ENCODE measurements around the gene C3orf70.

DNA sequence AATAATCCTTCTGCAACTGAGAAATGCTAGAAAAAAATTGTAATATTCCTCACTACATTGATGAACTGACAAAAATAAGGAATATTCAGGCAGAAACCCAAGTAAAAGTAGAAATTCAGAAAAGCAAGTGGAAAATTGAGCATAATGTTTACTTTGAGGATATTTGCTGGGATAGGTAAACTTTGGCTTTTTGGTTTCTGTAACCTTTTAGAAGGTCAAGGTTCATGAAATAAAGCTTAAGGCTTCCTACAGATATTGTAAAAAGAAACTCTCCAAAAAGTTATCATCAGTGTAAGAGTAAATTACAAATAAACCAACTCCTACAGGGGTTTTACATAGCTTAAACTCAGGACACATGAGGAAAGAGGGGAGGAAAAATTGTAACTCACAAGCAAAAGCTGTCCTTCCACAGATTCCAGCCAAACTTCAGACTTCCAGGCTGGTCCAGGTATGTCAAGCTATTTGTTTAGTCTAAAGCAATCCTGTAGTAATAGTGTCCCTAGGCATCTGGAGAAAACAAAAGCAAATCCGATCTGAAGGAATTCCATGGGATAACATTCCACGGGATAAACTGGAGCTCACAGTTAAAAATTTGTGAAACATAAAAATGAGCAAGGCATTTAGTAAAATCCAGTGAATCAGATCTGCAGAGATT lies 21.1 kb downstream of the C3orf70 start:
- TF ChIP-seq, protein P1, sequence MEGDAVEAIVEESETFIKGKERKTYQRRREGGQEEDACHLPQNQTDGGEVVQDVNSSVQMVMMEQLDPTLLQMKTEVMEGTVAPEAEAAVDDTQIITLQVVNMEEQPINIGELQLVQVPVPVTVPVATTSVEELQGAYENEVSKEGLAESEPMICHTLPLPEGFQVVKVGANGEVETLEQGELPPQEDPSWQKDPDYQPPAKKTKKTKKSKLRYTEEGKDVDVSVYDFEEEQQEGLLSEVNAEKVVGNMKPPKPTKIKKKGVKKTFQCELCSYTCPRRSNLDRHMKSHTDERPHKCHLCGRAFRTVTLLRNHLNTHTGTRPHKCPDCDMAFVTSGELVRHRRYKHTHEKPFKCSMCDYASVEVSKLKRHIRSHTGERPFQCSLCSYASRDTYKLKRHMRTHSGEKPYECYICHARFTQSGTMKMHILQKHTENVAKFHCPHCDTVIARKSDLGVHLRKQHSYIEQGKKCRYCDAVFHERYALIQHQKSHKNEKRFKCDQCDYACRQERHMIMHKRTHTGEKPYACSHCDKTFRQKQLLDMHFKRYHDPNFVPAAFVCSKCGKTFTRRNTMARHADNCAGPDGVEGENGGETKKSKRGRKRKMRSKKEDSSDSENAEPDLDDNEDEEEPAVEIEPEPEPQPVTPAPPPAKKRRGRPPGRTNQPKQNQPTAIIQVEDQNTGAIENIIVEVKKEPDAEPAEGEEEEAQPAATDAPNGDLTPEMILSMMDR (IDR thresholded peaks at IDR 0.05), result no peak
- no peak for TF ChIP-seq POLR2A (IDR thresholded peaks at IDR 0.05)

Data from heart left ventricle (tissue), 13 donors.